ENCODE data around the gene MYL4. TPM values are rescaled to one million over a fixed set of nuclear protein-coding genes. Genes with fewer than 3 reads are reported as not detected.
A peak's percentile ranks its signal among the peaks of the same experiment; 100 is the strongest.
"Not testable (repeated sequence)": the region's sequence is repeated elsewhere in the genome, so short reads cannot be mapped to it uniquely, and the experiment has no call there.

Gene MYL4
- total RNA-seq, result not detected

DNA sequence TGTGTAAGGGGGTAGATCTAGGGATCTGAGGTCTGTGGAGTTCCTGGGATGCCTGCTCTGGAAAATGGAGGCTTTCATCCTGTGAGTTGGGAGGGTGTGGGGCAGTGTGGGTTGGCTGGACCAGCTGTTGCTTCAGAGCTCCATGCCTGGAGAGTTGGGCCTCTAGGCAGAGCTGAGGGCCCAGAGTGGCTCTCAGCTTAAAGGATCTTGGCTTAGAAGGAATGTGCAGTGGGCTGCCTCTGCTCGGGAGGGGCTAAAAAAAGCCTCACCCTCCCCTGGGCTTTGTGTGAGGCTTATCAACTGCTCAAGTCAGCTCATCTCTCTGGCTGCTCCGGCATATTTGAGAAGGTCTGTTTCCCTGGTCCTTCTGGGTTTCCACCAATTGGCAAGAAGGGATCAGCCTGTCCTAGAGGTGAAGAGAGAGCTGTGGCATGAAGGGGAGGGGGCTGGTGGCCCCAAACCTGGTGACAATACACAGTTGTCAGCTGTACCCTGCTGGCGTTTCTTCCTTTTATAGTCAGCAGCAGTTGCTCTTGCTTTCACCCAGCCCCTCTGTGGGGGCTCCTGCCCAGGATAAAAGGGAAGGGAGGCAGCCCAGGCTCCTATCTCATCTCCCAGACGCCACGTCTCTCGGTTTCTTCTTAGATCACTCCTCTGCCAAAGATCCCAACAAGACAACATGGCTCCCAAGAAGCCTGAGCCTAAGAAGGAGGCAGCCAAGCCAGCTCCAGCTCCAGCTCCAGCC is at the start of gene MYL4:
TSS of gene MYL4 (plus strand) at position 605 of the 745 bp plus-strand sequence. CDS start at position 680, 75 bp downstream.
- ChIA-PET CTCF (interaction anchor here (0.6 to 5.3 kb wide), 5 partner anchors 11 to 1039 kb away, joined by 3 to 30 read pairs (median 4); no protein-coding TSS in a partner anchor), POLR2A (interaction anchor here (0.6 kb wide), 1 partner anchor 196 kb away, joined by 3 read pairs; no protein-coding TSS in a partner anchor)
- Mint-ChIP-seq H3K4me3 (no peak within 1 kb of the TSS), H3K36me3 (ENCODE audit: low read depth) (no peaks in the 10 kb centered on the region), H3K4me1 (peaks cover 39% of the 10 kb centered on the region), H3K27me3 (peaks cover 14% of the 10 kb centered on the region), H3K27ac (no peak within 1 kb of the TSS), H3K9me3 (no peaks in the 10 kb centered on the region)
- DNase-seq, result no peak

DNA sequence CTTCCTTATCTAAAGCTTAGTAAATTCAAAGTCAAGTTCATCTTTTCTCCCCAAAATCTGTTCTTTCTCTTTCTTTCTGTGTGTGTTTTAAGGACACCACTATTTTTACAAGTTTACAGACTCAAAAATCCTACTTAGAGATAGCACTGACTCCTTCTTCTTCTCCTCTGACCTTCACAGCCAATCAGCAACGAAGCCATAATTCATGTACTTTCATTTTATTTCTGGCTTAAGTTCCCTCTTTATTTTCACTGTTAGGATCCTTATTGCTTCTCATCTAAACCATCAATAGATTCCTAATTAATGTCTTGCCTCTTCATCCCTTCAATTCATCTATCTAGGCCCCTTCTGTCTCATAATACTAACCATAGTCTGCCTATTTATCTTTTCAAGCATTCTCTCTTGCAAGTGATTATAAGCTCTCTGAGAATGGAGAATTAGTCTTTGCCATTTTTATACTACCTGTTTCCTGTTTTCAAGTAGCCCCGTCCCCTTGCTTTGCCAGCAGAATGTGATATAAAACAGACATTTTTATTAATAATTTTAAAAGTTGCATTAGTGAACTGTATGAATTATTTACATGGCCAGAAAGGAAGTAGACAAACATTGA is 47.0 kb upstream of the MYL4 start:
- H3K36me3 Mint-ChIP-seq (ENCODE audit: low read depth), result peaks cover 41% of the 10 kb centered on the region
- H3K27ac Mint-ChIP-seq, result peak overlapping the region; percentile 61
- peaks cover 21% of the 10 kb centered on the region for H3K4me1 Mint-ChIP-seq
- H3K4me3 Mint-ChIP-seq, result peak overlapping the region; percentile 38
- no peaks in the 10 kb centered on the region for H3K9me3 Mint-ChIP-seq
- CTCF ChIA-PET, result no interaction called here
- H3K27me3 Mint-ChIP-seq, result no peaks in the 10 kb centered on the region
- DNase-seq, result no peak
- POLR2A ChIA-PET, result no interaction called here

DNA sequence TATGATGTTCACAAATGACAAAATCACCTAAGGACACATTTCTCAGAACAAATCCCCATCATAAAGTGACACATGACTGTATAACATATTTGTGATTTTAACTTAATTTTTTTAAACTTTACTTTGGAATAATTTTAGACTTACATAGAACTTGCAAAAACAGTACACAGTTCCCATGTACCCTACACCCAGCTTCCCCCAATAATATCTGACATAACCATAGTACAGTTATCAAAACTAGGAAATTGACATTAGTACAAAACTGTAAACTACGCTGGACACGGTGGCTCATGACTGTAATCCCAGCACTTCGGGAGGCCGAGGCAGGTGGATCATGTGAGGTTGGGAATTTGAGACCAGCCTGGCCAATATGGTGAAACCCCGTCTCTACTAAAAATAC is 44.9 kb upstream of the MYL4 start:
- H3K27me3 Mint-ChIP-seq, result no peaks in the 10 kb centered on the region
- H3K27ac Mint-ChIP-seq, result no peak overlapping the region
- DNase-seq, result no peak
- CTCF ChIA-PET, result interaction anchor here (1.0 kb wide), 1 partner anchor 25 kb away, joined by 3 read pairs; the partner anchor contains the start of gene CDC27
- H3K9me3 Mint-ChIP-seq, result no peaks in the 10 kb centered on the region
- peaks cover 48% of the 10 kb centered on the region for H3K36me3 Mint-ChIP-seq (ENCODE audit: low read depth)
- peaks cover 26% of the 10 kb centered on the region for H3K4me1 Mint-ChIP-seq
- POLR2A ChIA-PET, result no interaction called here
- no peak overlapping the region for H3K4me3 Mint-ChIP-seq

DNA sequence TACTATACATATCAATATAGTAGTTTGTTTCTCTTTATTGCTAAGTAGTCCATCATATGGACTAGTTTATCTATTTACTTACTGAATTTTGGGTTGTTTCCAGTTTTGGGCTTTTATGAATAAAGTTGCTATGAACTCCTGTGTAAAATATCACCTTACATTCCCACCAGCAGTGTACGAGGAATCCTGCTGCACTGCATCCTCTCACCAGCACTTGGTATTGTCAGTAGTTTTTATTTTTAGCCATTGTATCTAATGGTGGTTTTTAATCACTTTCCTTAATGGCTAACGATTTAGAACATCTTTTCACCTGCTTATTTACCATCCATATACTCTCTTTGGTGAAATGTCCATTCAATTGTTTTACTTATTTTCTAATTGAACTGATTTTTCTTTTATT is 44.0 kb upstream of the MYL4 start:
- no peak for DNase-seq
- ChIA-PET POLR2A (no interaction called here), CTCF (interaction anchor here (1.0 kb wide), 1 partner anchor 24 kb away, joined by 3 read pairs; the partner anchor contains the start of gene CDC27)
- Mint-ChIP-seq H3K36me3 (ENCODE audit: low read depth) (peaks cover 54% of the 10 kb centered on the region), H3K9me3 (no peaks in the 10 kb centered on the region), H3K27me3 (no peaks in the 10 kb centered on the region), H3K27ac (no peak overlapping the region), H3K4me3 (no peak overlapping the region), H3K4me1 (peaks cover 27% of the 10 kb centered on the region)

DNA sequence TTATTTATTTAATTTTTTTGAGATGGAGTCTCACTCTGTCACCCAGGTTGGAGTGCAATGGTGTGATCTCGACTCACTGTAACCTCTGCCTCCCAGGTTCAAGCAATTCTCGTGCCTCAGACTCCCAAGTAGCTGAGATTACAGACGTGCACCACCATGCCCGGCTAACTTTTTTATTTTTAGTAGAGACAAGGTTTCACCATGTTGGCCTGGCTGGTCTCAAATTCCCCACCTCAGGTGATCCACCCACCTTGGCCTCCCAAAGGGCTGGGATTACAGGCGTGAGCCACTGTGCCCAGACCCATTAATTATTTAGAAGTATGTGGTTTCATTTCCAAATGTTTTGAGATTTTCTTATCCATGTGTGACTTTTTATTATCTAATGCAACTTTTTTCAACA is 42.3 kb upstream of the MYL4 start:
- H3K36me3 Mint-ChIP-seq (ENCODE audit: low read depth), result peaks cover 59% of the 10 kb centered on the region
- H3K9me3 Mint-ChIP-seq, CTCF ChIA-PET, H3K27me3 Mint-ChIP-seq, DNase-seq, H3K4me3 Mint-ChIP-seq, H3K27ac Mint-ChIP-seq: not testable (repeated sequence)
- POLR2A ChIA-PET, result interaction anchor here (0.6 kb wide), 1 partner anchor 549 kb away, joined by 3 read pairs; no protein-coding TSS in a partner anchor
- peaks cover 28% of the 10 kb centered on the region for H3K4me1 Mint-ChIP-seq

DNA sequence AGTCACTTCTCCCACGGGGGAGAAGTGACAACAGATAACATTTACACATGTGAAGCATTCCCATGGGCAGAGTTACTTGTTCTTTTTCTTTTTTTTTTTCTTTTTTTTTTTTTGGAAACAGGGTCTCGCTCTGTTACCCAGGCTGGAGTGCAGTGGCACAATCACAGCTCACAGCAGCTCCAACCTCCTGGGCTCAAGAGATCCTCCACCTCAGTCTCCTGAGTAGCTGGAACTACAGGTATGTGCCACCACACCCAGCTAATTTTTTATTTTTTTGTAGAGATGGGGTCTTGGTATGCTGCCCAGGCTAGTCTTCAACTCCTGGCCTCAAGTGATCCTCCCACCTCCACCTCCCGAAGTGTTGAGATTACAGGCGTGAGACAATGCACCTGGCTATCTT is 40.3 kb upstream of the MYL4 start:
- H3K27ac Mint-ChIP-seq, H3K27me3 Mint-ChIP-seq, H3K4me3 Mint-ChIP-seq, POLR2A ChIA-PET, DNase-seq, H3K9me3 Mint-ChIP-seq: not testable (repeated sequence)
- peaks cover 24% of the 10 kb centered on the region for H3K4me1 Mint-ChIP-seq
- H3K36me3 Mint-ChIP-seq (ENCODE audit: low read depth), result peaks cover 52% of the 10 kb centered on the region
- CTCF ChIA-PET, result interaction anchor here (0.7 to 1.1 kb wide), 2 partner anchors 23 to 42 kb away, joined by 3 read pairs; no protein-coding TSS in a partner anchor

DNA sequence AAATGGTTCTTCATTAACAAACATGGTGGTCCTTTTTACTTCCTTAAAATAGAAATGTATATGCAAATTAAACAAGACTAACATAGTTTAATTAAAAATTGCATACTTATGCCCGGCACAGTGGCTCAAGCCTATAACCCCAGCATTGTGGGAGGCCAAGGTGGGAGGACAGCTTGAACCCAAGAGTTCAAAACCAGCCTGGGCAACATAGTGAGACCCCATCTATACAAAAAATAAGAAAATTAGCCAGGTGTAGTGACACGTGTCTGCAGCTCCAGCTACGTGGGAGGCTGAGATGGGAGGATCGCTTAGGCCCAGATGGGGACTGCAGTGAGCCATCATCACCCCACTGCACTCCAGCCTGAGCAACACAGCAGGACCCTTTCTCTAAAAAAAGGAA is 38.4 kb upstream of the MYL4 start:
- DNase-seq, result no peak
- ChIA-PET CTCF (interaction anchor here (0.9 kb wide), 1 partner anchor 40 kb away, joined by 3 read pairs; no protein-coding TSS in a partner anchor), POLR2A (interaction anchor here (0.5 kb wide), 1 partner anchor 450 kb away, joined by 3 read pairs; no protein-coding TSS in a partner anchor)
- H3K4me3 Mint-ChIP-seq, result no peak overlapping the region
- H3K36me3 Mint-ChIP-seq (ENCODE audit: low read depth), result peaks cover 54% of the 10 kb centered on the region
- H3K27me3 Mint-ChIP-seq, result no peaks in the 10 kb centered on the region
- H3K4me1 Mint-ChIP-seq, result peaks cover 31% of the 10 kb centered on the region
- H3K27ac Mint-ChIP-seq, result no peak overlapping the region
- H3K9me3 Mint-ChIP-seq, result no peaks in the 10 kb centered on the region

DNA sequence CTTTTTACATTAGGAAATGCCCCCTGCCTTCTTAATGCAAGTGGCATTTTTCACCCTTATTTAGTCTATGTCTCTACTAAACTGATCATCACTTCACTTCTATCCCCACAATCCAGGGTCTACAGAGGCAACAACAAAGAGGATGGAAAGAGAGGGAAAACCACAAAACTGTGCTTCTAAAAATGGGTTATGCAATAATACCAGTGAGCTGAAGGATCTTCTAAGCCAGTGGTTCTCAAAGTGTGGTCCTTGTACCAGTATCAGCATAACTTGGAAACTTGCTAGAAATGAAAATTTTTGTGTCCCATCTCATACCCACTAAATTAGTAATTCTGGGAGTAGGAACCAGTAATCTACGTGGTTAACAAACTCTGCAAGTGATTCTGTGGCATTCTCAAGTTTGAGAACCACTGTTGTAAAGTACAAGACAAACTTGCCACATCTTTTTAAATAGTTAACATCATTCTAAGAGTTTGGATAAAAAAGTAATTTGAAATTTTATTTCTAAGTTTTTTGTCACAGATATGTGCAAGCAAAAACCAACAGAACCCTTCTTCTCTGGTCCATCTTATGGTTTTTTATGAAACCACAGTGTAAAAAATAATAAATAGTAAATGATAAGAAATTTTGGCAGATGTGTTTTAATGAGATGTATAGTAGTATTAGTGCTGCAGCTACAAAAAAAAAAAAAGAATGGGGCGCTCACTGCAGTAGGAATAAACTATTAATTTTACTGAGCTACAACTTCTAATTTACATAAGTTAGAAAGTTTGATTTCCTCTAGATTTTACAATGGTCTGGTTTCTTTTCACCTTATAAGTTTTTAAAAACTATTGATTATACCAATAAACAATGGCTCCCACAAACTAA is 36.2 kb upstream of the MYL4 start:
- no peak overlapping the region for H3K27ac Mint-ChIP-seq

DNA sequence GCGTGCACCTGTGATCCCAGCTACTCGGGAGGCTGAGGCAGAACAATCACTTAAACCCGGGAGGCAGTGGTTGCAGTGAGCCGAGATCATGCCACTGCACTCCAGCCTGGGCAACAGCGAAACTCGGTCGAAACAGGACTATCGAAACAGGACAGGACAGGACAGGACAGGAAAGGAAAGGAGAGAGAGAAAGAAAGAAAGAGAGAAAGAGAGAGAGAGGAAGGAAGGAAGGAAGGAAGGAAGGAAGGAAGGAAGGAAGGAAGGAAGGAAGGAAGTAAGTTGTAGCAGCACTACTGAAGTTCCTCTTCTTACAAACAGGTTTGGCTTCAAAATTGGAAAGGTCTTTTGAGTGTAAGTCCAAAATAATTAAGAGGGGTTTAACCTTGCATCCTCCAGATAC is 34.3 kb upstream of the MYL4 start:
- POLR2A ChIA-PET, H3K27ac Mint-ChIP-seq, H3K9me3 Mint-ChIP-seq, H3K27me3 Mint-ChIP-seq, H3K4me3 Mint-ChIP-seq, DNase-seq: not testable (repeated sequence)
- CTCF ChIA-PET, result interaction anchor here (0.7 kb wide), 1 partner anchor 41 kb away, joined by 3 read pairs; no protein-coding TSS in a partner anchor
- H3K4me1 Mint-ChIP-seq, result peaks cover 34% of the 10 kb centered on the region
- H3K36me3 Mint-ChIP-seq (ENCODE audit: low read depth), result peaks cover 51% of the 10 kb centered on the region

More for the DNA sequence above, 36.2 kb upstream of the MYL4 start:
- ChIA-PET POLR2A (no interaction called here), CTCF (interaction anchor here (0.6 to 1.1 kb wide), 3 partner anchors 28 to 43 kb away, joined by 3 to 5 read pairs (median 4); partner anchors contain the start of gene MYL4)
- Mint-ChIP-seq H3K4me1 (peaks cover 37% of the 10 kb centered on the region), H3K4me3 (no peak overlapping the region), H3K9me3 (no peaks in the 10 kb centered on the region), H3K36me3 (ENCODE audit: low read depth) (peaks cover 54% of the 10 kb centered on the region), H3K27me3 (no peaks in the 10 kb centered on the region)
- DNase-seq, result no peak

DNA sequence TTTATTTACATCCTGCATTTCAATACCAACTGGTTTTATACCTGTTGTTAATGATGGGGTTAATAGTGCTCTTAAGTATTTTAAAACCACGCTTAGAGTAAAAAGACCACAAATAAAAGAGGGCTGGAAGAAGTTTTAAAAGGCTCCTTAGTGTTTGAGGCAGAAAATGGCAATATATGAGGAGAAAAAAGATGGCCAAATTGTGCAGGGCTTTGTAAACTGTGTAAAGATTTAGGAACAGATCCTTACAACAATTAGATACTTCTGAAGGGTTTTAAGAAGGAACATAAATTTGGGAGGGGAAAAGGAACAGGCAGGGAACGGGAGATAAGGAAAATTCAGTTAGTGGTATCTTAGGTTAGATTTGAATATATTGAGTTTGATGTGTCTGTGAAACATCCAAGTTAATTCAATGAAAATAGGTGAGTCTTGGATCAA is 32.7 kb upstream of the MYL4 start:
- H3K27me3 Mint-ChIP-seq, result no peaks in the 10 kb centered on the region
- H3K27ac Mint-ChIP-seq, result no peak overlapping the region
- ChIA-PET POLR2A (no interaction called here), CTCF (no interaction called here)
- peaks cover 47% of the 10 kb centered on the region for H3K36me3 Mint-ChIP-seq (ENCODE audit: low read depth)
- no peak overlapping the region for H3K4me3 Mint-ChIP-seq
- H3K9me3 Mint-ChIP-seq, result no peaks in the 10 kb centered on the region
- no peak for DNase-seq
- peaks cover 35% of the 10 kb centered on the region for H3K4me1 Mint-ChIP-seq

DNA sequence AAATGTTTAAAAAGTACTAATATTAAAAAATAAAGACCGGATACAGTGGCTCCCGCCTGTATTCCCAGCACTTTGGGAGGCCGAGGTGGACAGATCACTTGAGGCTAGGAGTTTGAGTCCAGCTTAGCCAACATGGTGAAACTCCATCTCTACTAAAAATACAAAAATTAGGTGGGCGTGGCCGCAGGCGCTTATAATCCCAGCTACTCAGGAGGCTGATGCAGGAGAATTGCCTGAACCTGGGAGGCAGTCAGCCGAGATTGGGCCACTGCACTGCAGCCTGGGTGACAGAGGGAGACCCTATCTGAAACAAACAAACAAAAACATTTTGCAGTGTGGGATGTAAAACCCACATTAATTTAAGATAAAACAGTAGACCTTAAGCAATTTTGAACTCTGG is 31.9 kb upstream of the MYL4 start:
- CTCF ChIA-PET, result no interaction called here
- Mint-ChIP-seq H3K27ac (no peak overlapping the region), H3K4me1 (peaks cover 43% of the 10 kb centered on the region), H3K9me3 (no peaks in the 10 kb centered on the region), H3K36me3 (ENCODE audit: low read depth) (peaks cover 46% of the 10 kb centered on the region), H3K4me3 (no peak overlapping the region), H3K27me3 (no peaks in the 10 kb centered on the region)
- POLR2A ChIA-PET, result no interaction called here
- DNase-seq, result no peak

DNA sequence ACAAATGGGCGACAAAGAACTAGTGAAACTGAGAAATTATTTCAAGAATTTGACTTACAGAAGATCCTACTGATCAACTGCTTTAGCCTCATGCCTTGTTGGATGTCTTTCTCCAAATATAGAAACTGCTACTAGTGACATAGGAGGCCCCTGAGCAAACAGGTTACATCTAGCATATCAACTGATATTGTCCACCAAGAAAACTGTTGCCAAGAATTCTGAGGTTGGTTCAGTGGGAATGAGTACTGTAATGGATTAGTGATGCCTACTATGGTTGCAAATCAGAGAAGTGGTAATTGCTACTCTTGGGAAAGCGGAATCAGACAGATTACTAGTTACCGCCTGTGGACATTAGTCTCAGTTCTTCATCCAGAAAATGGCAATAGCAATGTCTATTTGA is 30.0 kb upstream of the MYL4 start:
- DNase-seq, result no peak
- no peaks in the 10 kb centered on the region for H3K27me3 Mint-ChIP-seq
- CTCF ChIA-PET, result no interaction called here
- H3K4me3 Mint-ChIP-seq, result no peak overlapping the region
- H3K36me3 Mint-ChIP-seq (ENCODE audit: low read depth), result peaks cover 44% of the 10 kb centered on the region
- peaks cover 43% of the 10 kb centered on the region for H3K4me1 Mint-ChIP-seq
- H3K9me3 Mint-ChIP-seq, result no peaks in the 10 kb centered on the region
- H3K27ac Mint-ChIP-seq, result peak overlapping the region; percentile 46
- POLR2A ChIA-PET, result no interaction called here

Data from activated CD4-positive, alpha-beta T cell treated with anti-CD3 and anti-CD28 coated beads, Interleukin-2, amount 10 ng/mL, durations not matched to agents 7 days and 5 days (primary cell).